Breast epithelium (tissue), 3 donors: ENCODE measurements around the gene SRGAP2B.
"Not testable (repeated sequence)": the region's sequence is repeated elsewhere in the genome, so short reads cannot be mapped to it uniquely, and the experiment has no call there.

ENCODE experiments used
- CTCF ChIP-seq, 3 donors: fragments of 450-650 bp; IDR thresholded peaks; one replicate each; pipeline ENCODE4 v1.5.1; 2016 to 2017; ENCODE audit warnings: antibody characterized with exemption in 3 of 3, mild to moderate bottlenecking in 3 of 3, moderate library complexity in 3 of 3
- POLR2AphosphoS5 ChIP-seq, 3 donors: sonication (generic); formaldehyde crosslinking; IDR thresholded peaks; one replicate each; pipeline ENCODE4 v1.6.1; 2017; ENCODE audit warnings: antibody characterized with exemption in 3 of 3

GRCh38 chr1:145076877-145077276, 18.3 kb downstream of the SRGAP2B start:
- not testable (repeated sequence) for TF ChIP-seq CTCF, POLR2AphosphoS5 (IDR thresholded peaks at IDR 0.05)
